ENCODE results near the gene URI1. TPM values are rescaled to one million over a fixed set of nuclear protein-coding genes. Genes with fewer than 3 reads are reported as not detected.
"Not testable (repeated sequence)": the region's sequence is repeated elsewhere in the genome, so short reads cannot be mapped to it uniquely, and the experiment has no call there.

URI1 gene
- total and polyA plus RNA-seq, 4 donors = 72.7 to 91.7 (median 84.3) TPM

- no CpG with 5 or more reads among the region's 1 CpG for WGBS (ENCODE audit: insufficient coverage)
- DNase-seq (ENCODE audit: low read depth in 4 of 6, low spot score in 6 of 6) = no peak
- H3K4me3 ChIP-seq (ENCODE audit: low read depth, low read length) = no peak overlapping the region
- H3K36me3 ChIP-seq (ENCODE audit: control insufficient read depth, insufficient read depth, low read length) = no peaks in the 10 kb centered on the region
- H3K9me3 ChIP-seq (ENCODE audit: control insufficient read depth, insufficient read depth, low read length) = peaks cover 1% of the 10 kb centered on the region
- H3K27me3 ChIP-seq (ENCODE audit: control insufficient read depth, insufficient read depth, low read length) = no peaks in the 10 kb centered on the region
- no peaks in the 10 kb centered on the region for H3K4me1 ChIP-seq (ENCODE audit: control insufficient read depth, insufficient read depth, low read length)
- H3K27ac ChIP-seq (ENCODE audit: low read depth, low read length) = no peak overlapping the region
Observed at GRCh38 chr19:30026933-30027332, 84.9 kb downstream of the URI1 start.

GRCh38 chr19:30028118-30028991, 86.3 kb downstream of the URI1 start:
- no peak for DNase-seq (ENCODE audit: low read depth in 4 of 6, low spot score in 6 of 6)
- no peaks in the 10 kb centered on the region for H3K4me1 ChIP-seq (ENCODE audit: control insufficient read depth, insufficient read depth, low read length)

DNA sequence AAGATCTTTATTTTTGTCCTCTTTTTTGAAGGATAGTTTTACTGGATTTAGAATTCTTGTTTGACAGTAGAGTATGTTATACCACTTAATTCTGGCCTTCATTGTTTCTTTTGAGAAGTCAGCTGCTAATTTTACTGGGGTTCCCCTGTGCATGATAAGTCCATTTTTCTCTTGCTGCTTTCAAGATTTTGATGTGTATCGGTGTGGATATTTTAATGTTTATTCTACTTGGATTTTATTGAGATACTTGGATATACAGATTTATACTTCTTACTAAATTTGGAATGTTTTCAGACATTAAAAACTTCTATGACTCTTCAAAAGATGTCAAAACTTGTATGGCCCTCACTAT, 86.9 kb downstream of the URI1 start:
- no CpG with 5 or more reads among the region's 1 CpG for WGBS (ENCODE audit: insufficient coverage)
- no peak for DNase-seq (ENCODE audit: low read depth in 4 of 6, low spot score in 6 of 6)
- H3K36me3 ChIP-seq (ENCODE audit: control insufficient read depth, insufficient read depth, low read length) = no peaks in the 10 kb centered on the region
- no peaks in the 10 kb centered on the region for H3K27me3 ChIP-seq (ENCODE audit: control insufficient read depth, insufficient read depth, low read length)
- H3K4me1 ChIP-seq (ENCODE audit: control insufficient read depth, insufficient read depth, low read length) = no peaks in the 10 kb centered on the region
- peaks cover 1% of the 10 kb centered on the region for H3K9me3 ChIP-seq (ENCODE audit: control insufficient read depth, insufficient read depth, low read length)
- H3K4me3 ChIP-seq (ENCODE audit: low read depth, low read length) = no peak overlapping the region
- H3K27ac ChIP-seq (ENCODE audit: low read depth, low read length) = no peak overlapping the region

More at GRCh38 chr19:30028118-30028991, 86.3 kb downstream of the URI1 start:
- Histone ChIP-seq H3K4me3 (ENCODE audit: low read depth, low read length) (no peak overlapping the region), H3K27me3 (ENCODE audit: control insufficient read depth, insufficient read depth, low read length) (no peaks in the 10 kb centered on the region), H3K27ac (ENCODE audit: low read depth, low read length) (no peak overlapping the region), H3K9me3 (ENCODE audit: control insufficient read depth, insufficient read depth, low read length) (peaks cover 1% of the 10 kb centered on the region), H3K36me3 (ENCODE audit: control insufficient read depth, insufficient read depth, low read length) (no peaks in the 10 kb centered on the region)
- no CpG with 5 or more reads among the region's 2 CpGs for WGBS (ENCODE audit: insufficient coverage)

DNA sequence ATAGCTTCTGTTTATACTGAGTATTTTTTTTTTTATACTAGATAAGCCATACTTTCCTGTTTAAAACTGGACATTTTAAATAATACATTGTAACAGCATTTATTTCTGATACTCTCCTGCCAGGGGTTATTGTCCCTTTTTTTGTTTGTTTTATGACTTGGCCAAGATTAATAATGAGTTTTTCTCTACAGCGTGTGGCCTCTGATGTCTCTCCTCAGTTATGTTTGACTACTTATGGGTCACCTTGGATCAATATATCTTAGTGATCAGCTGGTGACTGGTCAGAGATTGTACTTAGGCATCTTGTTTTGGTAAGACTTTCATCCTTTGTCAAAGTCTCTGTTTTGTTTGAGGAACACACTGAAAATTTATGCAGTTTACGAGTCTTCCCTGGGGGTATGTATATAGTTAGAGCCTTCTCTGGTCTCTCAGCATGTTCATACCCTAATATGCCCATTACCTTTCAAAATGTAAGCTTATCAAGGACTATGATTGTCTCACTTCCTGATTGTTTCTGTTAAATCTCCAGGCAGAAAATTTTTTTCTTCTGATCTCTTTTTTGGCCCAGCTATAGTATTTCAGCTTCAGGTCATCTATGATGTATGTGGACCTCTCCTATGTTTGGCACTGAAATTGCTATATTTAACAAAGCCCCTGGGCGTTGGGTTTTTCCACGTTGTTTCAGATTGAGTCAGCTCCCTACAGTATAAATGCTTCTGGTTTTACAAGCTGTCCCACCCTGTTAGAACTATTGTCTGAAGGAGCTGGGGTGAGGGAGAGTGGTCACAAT, 87.9 kb downstream of the URI1 start:
- Histone ChIP-seq H3K4me1 (ENCODE audit: control insufficient read depth, insufficient read depth, low read length) (no peaks in the 10 kb centered on the region), H3K4me3 (ENCODE audit: low read depth, low read length) (no peak overlapping the region), H3K27ac (ENCODE audit: low read depth, low read length) (no peak overlapping the region), H3K9me3 (ENCODE audit: control insufficient read depth, insufficient read depth, low read length) (peaks cover 4% of the 10 kb centered on the region), H3K27me3 (ENCODE audit: control insufficient read depth, insufficient read depth, low read length) (no peaks in the 10 kb centered on the region), H3K36me3 (ENCODE audit: control insufficient read depth, insufficient read depth, low read length) (no peaks in the 10 kb centered on the region)
- 80% methylated on average over 1 of the region's 4 CpGs for WGBS (ENCODE audit: insufficient coverage)
- no peak for DNase-seq (ENCODE audit: low read depth in 4 of 6, low spot score in 6 of 6)

DNA sequence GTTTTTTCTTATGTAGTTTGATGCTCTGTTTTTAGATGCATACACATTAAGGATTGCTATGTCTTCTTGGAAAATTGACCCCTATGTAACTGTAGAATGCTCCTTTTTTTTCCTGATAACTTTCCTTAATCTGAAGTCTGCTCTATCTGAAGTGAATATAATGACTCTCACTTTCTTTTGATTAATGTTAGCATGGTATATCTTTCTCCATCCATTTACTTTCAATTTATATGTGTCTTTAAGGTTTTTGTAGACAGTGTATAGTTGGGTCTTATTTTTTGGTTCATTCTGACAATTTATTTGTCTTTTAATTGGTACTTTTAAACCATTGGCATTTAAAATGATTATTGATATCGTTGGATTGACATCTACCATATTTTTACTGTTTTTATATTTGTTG, 92.3 kb downstream of the URI1 start:
- no peak for DNase-seq (ENCODE audit: low read depth in 4 of 6, low spot score in 6 of 6)
- H3K9me3 ChIP-seq (ENCODE audit: control insufficient read depth, insufficient read depth, low read length) = peaks cover 3% of the 10 kb centered on the region
- no peaks in the 10 kb centered on the region for H3K27me3 ChIP-seq (ENCODE audit: control insufficient read depth, insufficient read depth, low read length)
- no peak overlapping the region for H3K4me3 ChIP-seq (ENCODE audit: low read depth, low read length)
- no CpG with 5 or more reads among the region's 1 CpG for whole genome bisulfite sequencing (ENCODE audit: insufficient coverage)
- peaks cover 4% of the 10 kb centered on the region for H3K36me3 ChIP-seq (ENCODE audit: control insufficient read depth, insufficient read depth, low read length)
- no peaks in the 10 kb centered on the region for H3K4me1 ChIP-seq (ENCODE audit: control insufficient read depth, insufficient read depth, low read length)
- no peak overlapping the region for H3K27ac ChIP-seq (ENCODE audit: low read depth, low read length)

GRCh38 chr19:30036154-30037129, 94.4 kb downstream of the URI1 start:
- 63% methylated on average over 3 of the region's 8 CpGs for WGBS (ENCODE audit: insufficient coverage)
- no peak overlapping the region for H3K27ac ChIP-seq (ENCODE audit: low read depth, low read length)

DNA sequence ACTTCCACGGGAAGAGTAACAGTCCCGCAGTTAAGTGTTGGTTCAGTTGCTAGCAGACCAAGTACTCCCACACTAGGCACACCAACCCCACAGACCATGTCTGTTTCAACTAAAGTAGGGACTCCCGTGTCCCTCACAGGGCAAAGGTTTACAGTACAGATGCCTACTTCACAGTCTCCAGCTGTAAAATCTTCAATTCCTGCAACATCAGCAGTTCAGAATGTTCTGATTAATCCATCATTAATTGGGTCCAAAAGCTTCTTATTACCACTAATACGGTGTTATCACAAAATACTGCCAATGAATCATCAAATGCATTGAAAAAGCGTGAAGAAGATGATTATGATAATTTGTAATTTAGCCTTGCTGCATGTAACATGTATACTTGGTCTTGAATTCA, 95.8 kb downstream of the URI1 start:
- H3K27ac ChIP-seq (ENCODE audit: low read depth, low read length) = no peak overlapping the region
- peaks cover 3% of the 10 kb centered on the region for H3K9me3 ChIP-seq (ENCODE audit: control insufficient read depth, insufficient read depth, low read length)
- no peak for DNase-seq (ENCODE audit: low read depth in 4 of 6, low spot score in 6 of 6)
- H3K27me3 ChIP-seq (ENCODE audit: control insufficient read depth, insufficient read depth, low read length) = no peaks in the 10 kb centered on the region
- H3K36me3 ChIP-seq (ENCODE audit: control insufficient read depth, insufficient read depth, low read length) = peaks cover 4% of the 10 kb centered on the region
- 100% methylated on average over 3 of the region's 5 CpGs for WGBS (ENCODE audit: insufficient coverage)
- H3K4me1 ChIP-seq (ENCODE audit: control insufficient read depth, insufficient read depth, low read length) = no peaks in the 10 kb centered on the region
- no peak overlapping the region for H3K4me3 ChIP-seq (ENCODE audit: low read depth, low read length)

More at GRCh38 chr19:30036154-30037129, 94.4 kb downstream of the URI1 start:
- Histone ChIP-seq H3K4me1 (ENCODE audit: control insufficient read depth, insufficient read depth, low read length) (no peaks in the 10 kb centered on the region), H3K4me3 (ENCODE audit: low read depth, low read length) (no peak overlapping the region), H3K27me3 (ENCODE audit: control insufficient read depth, insufficient read depth, low read length) (no peaks in the 10 kb centered on the region), H3K9me3 (ENCODE audit: control insufficient read depth, insufficient read depth, low read length) (peaks cover 3% of the 10 kb centered on the region), H3K36me3 (ENCODE audit: control insufficient read depth, insufficient read depth, low read length) (peaks cover 4% of the 10 kb centered on the region)
- no peak for DNase-seq (ENCODE audit: low read depth in 4 of 6, low spot score in 6 of 6)

GRCh38 chr19:30041931-30042330, 99.9 kb downstream of the URI1 start:
- H3K27ac ChIP-seq (ENCODE audit: low read depth, low read length); H3K4me3 ChIP-seq (ENCODE audit: low read depth, low read length); H3K4me1 ChIP-seq (ENCODE audit: control insufficient read depth, insufficient read depth, low read length); H3K27me3 ChIP-seq (ENCODE audit: control insufficient read depth, insufficient read depth, low read length); H3K9me3 ChIP-seq (ENCODE audit: control insufficient read depth, insufficient read depth, low read length); DNase-seq (ENCODE audit: low read depth in 4 of 6, low spot score in 6 of 6); H3K36me3 ChIP-seq (ENCODE audit: control insufficient read depth, insufficient read depth, low read length): not testable (repeated sequence)
- WGBS (ENCODE audit: insufficient coverage) = 95% methylated on average over 6 of the region's 6 CpGs

GRCh38 chr19:30043008-30043407, 101.0 kb downstream of the URI1 start:
- not testable (repeated sequence) for H3K4me1 ChIP-seq (ENCODE audit: control insufficient read depth, insufficient read depth, low read length); H3K4me3 ChIP-seq (ENCODE audit: low read depth, low read length); H3K9me3 ChIP-seq (ENCODE audit: control insufficient read depth, insufficient read depth, low read length); H3K27me3 ChIP-seq (ENCODE audit: control insufficient read depth, insufficient read depth, low read length); H3K27ac ChIP-seq (ENCODE audit: low read depth, low read length); H3K36me3 ChIP-seq (ENCODE audit: control insufficient read depth, insufficient read depth, low read length); DNase-seq (ENCODE audit: low read depth in 4 of 6, low spot score in 6 of 6)

Measured in spinal cord (tissue), 10 donors.